Progenitor cell of endocrine pancreas (in vitro differentiated cells): ENCODE results near the gene MRC2. TPM values are rescaled to one million over a fixed set of nuclear protein-coding genes. Genes with fewer than 3 reads are reported as not detected.
A peak's percentile ranks its signal among the peaks of the same experiment; 100 is the strongest.

ENCODE experiments used
- DNase-seq: peaks from one replicate; pipeline ENCODE4 v3.0.0; 2021; ENCODE audit warnings: low spot score; ENCODE audit not compliant: unreplicated experiment
- H3K27ac Mint-ChIP-seq: 2 replicates; pipeline ENCODE4 v1.8.0; 2021; ENCODE audit warnings: mild to moderate bottlenecking, moderate library complexity, mixed read lengths
- H3K27me3 Mint-ChIP-seq: 2 replicates; pipeline ENCODE4 v1.8.0; 2021; ENCODE audit warnings: mixed read lengths
- H3K36me3 Mint-ChIP-seq: 2 replicates; pipeline ENCODE4 v1.8.0; 2022; ENCODE audit warnings: mixed read lengths; ENCODE audit not compliant: insufficient read depth
- H3K4me1 Mint-ChIP-seq: 2 replicates; pipeline ENCODE4 v1.8.0; 2021; ENCODE audit warnings: low read depth, mixed read lengths
- H3K4me3 Mint-ChIP-seq: 2 replicates; pipeline ENCODE4 v1.8.0; 2021; ENCODE audit warnings: low read depth, mild to moderate bottlenecking, moderate library complexity, mixed read lengths
- H3K9me3 Mint-ChIP-seq: 2 replicates; pipeline ENCODE4 v1.8.0; 2021; ENCODE audit warnings: low read depth, mixed read lengths
- total RNA-seq: library from RNA; stranded (reverse); gene quantifications from 2 replicates; pipeline ENCODE4 v1.2.1, GENCODE V29; 2021
- TF ChIP-seq, protein P1 (sequence below): fragments of 200-600 bp; sonication (generic); IDR thresholded peaks from one replicate; pipeline ENCODE4 v1.5.0; 2021; ENCODE audit warnings: antibody characterized with exemption, mild to moderate bottlenecking; ENCODE audit not compliant: unreplicated experiment

MRC2 gene
- total RNA-seq, 1 donor from 2014 or later = 4.9 TPM

DNA sequence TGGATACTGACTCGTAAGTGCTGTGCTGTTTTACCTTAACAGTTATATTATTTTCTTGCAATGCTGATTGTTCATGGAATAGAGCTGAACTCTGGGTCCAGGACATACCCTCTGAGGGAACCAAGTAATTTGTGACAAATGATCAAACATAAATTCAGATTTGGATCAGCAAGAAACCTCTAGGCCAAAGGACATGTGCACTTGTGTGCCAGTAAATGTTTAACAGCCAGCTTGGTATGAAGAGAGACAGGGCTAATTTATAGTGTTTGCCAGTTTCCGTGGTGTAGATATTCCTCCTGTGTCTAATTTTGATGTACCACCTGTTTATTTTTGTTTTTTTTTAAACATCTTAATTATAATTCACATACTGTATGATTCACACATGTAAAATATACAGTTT, 30.8 kb upstream of the MRC2 start:
- H3K27ac Mint-ChIP-seq = no peak overlapping the region
- peaks cover 3% of the 10 kb centered on the region for H3K4me1 Mint-ChIP-seq
- no peaks in the 10 kb centered on the region for H3K27me3 Mint-ChIP-seq
- peaks cover 4% of the 10 kb centered on the region for H3K9me3 Mint-ChIP-seq
- H3K4me3 Mint-ChIP-seq = no peak overlapping the region
- TF ChIP-seq, protein P1, sequence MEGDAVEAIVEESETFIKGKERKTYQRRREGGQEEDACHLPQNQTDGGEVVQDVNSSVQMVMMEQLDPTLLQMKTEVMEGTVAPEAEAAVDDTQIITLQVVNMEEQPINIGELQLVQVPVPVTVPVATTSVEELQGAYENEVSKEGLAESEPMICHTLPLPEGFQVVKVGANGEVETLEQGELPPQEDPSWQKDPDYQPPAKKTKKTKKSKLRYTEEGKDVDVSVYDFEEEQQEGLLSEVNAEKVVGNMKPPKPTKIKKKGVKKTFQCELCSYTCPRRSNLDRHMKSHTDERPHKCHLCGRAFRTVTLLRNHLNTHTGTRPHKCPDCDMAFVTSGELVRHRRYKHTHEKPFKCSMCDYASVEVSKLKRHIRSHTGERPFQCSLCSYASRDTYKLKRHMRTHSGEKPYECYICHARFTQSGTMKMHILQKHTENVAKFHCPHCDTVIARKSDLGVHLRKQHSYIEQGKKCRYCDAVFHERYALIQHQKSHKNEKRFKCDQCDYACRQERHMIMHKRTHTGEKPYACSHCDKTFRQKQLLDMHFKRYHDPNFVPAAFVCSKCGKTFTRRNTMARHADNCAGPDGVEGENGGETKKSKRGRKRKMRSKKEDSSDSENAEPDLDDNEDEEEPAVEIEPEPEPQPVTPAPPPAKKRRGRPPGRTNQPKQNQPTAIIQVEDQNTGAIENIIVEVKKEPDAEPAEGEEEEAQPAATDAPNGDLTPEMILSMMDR = no peak
- H3K36me3 Mint-ChIP-seq = peaks cover 52% of the 10 kb centered on the region
- DNase-seq = no peak

DNA sequence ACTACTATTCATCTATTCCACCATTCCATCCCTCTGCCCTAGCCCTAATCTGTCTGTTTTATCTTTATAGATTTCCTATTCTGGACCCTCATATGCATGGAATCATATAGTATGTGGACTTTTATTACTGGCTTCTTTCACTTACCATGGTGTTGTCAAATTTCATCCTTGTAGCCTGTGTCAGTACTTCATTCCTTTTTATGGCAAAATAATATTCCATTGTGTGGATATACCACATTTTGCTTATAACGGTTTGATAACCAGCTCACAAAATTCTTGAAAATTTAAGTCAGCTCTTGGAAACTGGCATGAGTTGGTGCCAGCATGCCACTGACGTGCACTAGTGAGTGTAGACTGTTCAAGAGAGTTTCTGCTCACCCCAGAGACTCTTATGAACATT, 30.3 kb upstream of the MRC2 start:
- H3K4me3 Mint-ChIP-seq = no peak overlapping the region

DNA sequence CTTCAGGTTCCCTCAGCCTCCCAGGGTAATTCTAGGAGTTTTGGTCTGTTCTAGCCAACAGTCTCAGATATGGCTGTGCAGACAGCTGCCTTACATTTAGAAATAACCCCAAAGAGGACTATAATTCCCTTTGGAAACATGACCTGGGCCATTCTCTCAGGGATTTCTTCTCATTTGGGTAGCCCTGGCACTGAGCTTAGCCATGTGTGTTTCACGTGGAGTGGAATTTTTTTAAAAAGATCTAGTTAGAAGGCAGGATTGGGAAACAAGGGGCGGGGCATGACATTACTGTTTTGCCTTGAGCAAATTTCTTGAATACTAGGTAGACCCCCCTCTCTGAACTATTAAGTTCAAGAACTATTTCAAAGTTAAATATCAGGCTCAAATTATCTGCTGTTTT, 29.6 kb upstream of the MRC2 start:
- H3K4me3 Mint-ChIP-seq = no peak overlapping the region
- peaks cover 4% of the 10 kb centered on the region for H3K9me3 Mint-ChIP-seq
- DNase-seq = no peak
- TF ChIP-seq, protein P1 = no peak
- peaks cover 3% of the 10 kb centered on the region for H3K4me1 Mint-ChIP-seq
- peaks cover 55% of the 10 kb centered on the region for H3K36me3 Mint-ChIP-seq
- H3K27ac Mint-ChIP-seq = no peak overlapping the region
- no peaks in the 10 kb centered on the region for H3K27me3 Mint-ChIP-seq

More for the DNA sequence above, 30.3 kb upstream of the MRC2 start:
- Mint-ChIP-seq H3K27me3 (no peaks in the 10 kb centered on the region), H3K36me3 (peaks cover 54% of the 10 kb centered on the region), H3K4me1 (peaks cover 3% of the 10 kb centered on the region), H3K27ac (no peak overlapping the region), H3K9me3 (peaks cover 4% of the 10 kb centered on the region)
- DNase-seq = no peak
- TF ChIP-seq, protein P1 = no peak

DNA sequence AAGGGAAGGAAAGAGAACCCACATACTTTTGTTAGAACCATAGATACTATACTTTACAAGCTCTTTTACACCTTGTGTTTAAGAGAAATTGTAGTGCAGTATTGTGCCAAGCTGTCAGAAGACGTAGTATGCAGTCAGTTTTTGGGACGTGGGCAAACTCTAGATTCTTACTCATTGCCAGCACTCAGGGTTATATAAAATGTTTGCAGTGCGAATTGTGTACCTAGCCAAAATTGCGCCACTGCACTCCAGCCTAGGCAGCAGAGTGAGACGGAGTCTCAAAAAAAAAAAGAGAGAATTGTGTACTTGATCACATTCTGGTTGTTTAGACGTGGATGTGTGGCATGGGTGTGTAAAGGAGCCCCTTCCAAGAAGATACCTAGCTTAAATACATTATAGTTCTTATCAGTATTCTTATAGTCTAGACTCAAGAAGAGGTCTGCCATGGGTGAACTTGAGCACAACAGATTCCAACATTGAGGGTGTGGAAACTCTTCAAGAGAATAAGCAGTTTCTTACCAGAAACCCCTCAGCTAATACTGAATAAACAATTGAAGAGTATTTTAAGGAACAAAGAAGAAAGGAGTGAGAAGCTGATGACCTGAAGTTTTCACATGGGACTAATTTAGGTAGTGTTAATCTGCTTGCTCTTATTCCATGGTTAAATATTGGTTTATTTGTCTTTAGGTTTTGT, 27.4 kb upstream of the MRC2 start:
- H3K4me3 Mint-ChIP-seq = no peak overlapping the region

DNA sequence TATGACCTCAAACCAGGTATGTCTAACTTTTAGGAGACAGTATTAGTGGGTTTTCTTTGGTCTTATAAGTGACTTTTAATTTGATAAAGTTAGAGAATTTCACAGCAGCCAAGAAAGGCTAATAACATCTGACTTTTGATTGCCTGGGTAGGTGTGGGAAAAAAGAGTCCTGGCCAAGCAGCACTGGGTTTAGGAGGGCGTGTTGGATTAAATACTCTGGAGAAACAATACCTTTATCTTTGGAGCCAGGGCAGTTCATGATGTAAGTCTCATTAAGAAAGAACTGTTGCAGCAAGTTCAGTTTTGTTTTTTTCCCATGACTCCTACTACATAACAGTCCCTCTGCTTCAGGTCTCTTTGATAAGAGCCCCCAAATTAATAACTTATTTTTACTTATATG, 26.7 kb upstream of the MRC2 start:
- H3K9me3 Mint-ChIP-seq = peaks cover 4% of the 10 kb centered on the region
- H3K36me3 Mint-ChIP-seq = peaks cover 47% of the 10 kb centered on the region
- no peak for DNase-seq
- TF ChIP-seq, protein P1 = no peak
- H3K27ac Mint-ChIP-seq = peak overlapping the region; percentile 8
- no peaks in the 10 kb centered on the region for H3K27me3 Mint-ChIP-seq
- no peak overlapping the region for H3K4me3 Mint-ChIP-seq
- peaks cover 3% of the 10 kb centered on the region for H3K4me1 Mint-ChIP-seq

More for the DNA sequence above, 27.4 kb upstream of the MRC2 start:
- Mint-ChIP-seq H3K36me3 (peaks cover 52% of the 10 kb centered on the region), H3K27me3 (no peaks in the 10 kb centered on the region), H3K4me1 (peaks cover 3% of the 10 kb centered on the region), H3K27ac (peak overlapping the region; percentile 19), H3K9me3 (peaks cover 4% of the 10 kb centered on the region)
- TF ChIP-seq, protein P1 = no peak
- no peak for DNase-seq
